WTC11 (cell line): Measurements from ENCODE around the gene CX3CL1. TPM values are rescaled to one million over a fixed set of nuclear protein-coding genes. Genes with fewer than 3 reads are reported as not detected.

Experiments
- ATAC-seq: fragments of 200-7000 bp; cut with Tn5 transposase; 2 replicates; pipeline ENCODE4 v1.10.0; 2021; ENCODE audit warnings: mild to moderate bottlenecking, moderate library complexity
- CTCF ChIA-PET: fragments of 300-600 bp; sonication (Branson Sonifier 250); formaldehyde crosslinking; loops from one replicate; lab custom pipeline; 2021; ENCODE audit warnings: antibody characterized with exemption; lab: Charles Lee
- POLR2A ChIA-PET: fragments of 350-600 bp; sonication (Branson Sonifier 250); formaldehyde crosslinking; loops from one replicate; lab custom pipeline; 2021; ENCODE audit warnings: antibody characterized with exemption; lab: Charles Lee
- DNase-seq: peaks from one replicate; pipeline ENCODE4 v3.0.0; 2021; ENCODE audit warnings: low spot score
- H3K27ac Mint-ChIP-seq: 2 replicates; pipeline ENCODE4 v1.8.0; 2021; ENCODE audit warnings: mixed read lengths
- H3K27me3 Mint-ChIP-seq: 2 replicates; pipeline ENCODE4 v1.8.0; 2021; ENCODE audit warnings: low read depth, mild to moderate bottlenecking, moderate library complexity, mixed read lengths
- H3K36me3 Mint-ChIP-seq: 2 replicates; pipeline ENCODE4 v1.8.0; 2021; ENCODE audit warnings: mixed read lengths
- H3K4me1 Mint-ChIP-seq: 2 replicates; pipeline ENCODE4 v1.8.0; 2022; ENCODE audit warnings: mixed read lengths
- H3K4me3 Mint-ChIP-seq: 2 replicates; pipeline ENCODE4 v1.8.0; 2021; ENCODE audit warnings: mild to moderate bottlenecking, moderate library complexity, mixed read lengths
- H3K9me3 Mint-ChIP-seq: 2 replicates; pipeline ENCODE4 v1.8.0; 2021; ENCODE audit warnings: mixed read lengths
- ATF1 ChIP-seq: sonication (generic); formaldehyde crosslinking; IDR thresholded peaks from 2 replicates; pipeline ENCODE4 v1.8.1; 2023; ENCODE audit warnings: mild to moderate bottlenecking, moderate library complexity, missing genetic modification reagents
- GABPB1 ChIP-seq: sonication (generic); formaldehyde crosslinking; IDR thresholded peaks from 2 replicates; pipeline ENCODE4 v1.8.1; 2023; ENCODE audit warnings: mild to moderate bottlenecking, missing genetic modification reagents
- KAT7 ChIP-seq: sonication (generic); formaldehyde crosslinking; IDR thresholded peaks from 2 replicates; pipeline ENCODE4 v1.8.1; 2023; ENCODE audit warnings: missing genetic modification reagents, mild to moderate bottlenecking, borderline replicate concordance
- NFATC4 ChIP-seq: fragments of 250-450 bp; sonication (Bioruptor Pico); IDR thresholded peaks from 2 replicates; pipeline ENCODE4 v1.9.0; 2021; ENCODE audit warnings: mild to moderate bottlenecking
- RORB ChIP-seq: fragments of 250-450 bp; sonication (Bioruptor Pico); IDR thresholded peaks from 2 replicates; pipeline ENCODE4 v1.9.0; 2021; ENCODE audit warnings: mild to moderate bottlenecking
- TEAD1 ChIP-seq: sonication (generic); formaldehyde crosslinking; IDR thresholded peaks from 2 replicates; pipeline ENCODE4 v1.8.0; 2022; ENCODE audit warnings: mild to moderate bottlenecking, missing genetic modification reagents
- TEAD4 ChIP-seq: sonication (generic); formaldehyde crosslinking; IDR thresholded peaks from 2 replicates; pipeline ENCODE4 v1.8.0; 2022; ENCODE audit warnings: mild to moderate bottlenecking, missing genetic modification reagents
- ZNF423 ChIP-seq: fragments of 250-450 bp; sonication (Bioruptor Pico); IDR thresholded peaks from 2 replicates; pipeline ENCODE4 v2.1.2; 2022; ENCODE audit warnings: mild to moderate bottlenecking, moderate library complexity
- total RNA-seq: library from RNA; stranded (reverse); gene quantifications from 3 replicates; pipeline ENCODE4 v1.2.3, GENCODE V29; 2021
- TF ChIP-seq, protein P1 (sequence below): sonication (generic); formaldehyde crosslinking; IDR thresholded peaks from 2 replicates; pipeline ENCODE4 v1.8.0; 2022; ENCODE audit warnings: mild to moderate bottlenecking, missing genetic modification reagents
- TF ChIP-seq, protein P2 (sequence below): sonication (generic); formaldehyde crosslinking; IDR thresholded peaks from 2 replicates; pipeline ENCODE4 v1.8.1; 2023; ENCODE audit warnings: mild to moderate bottlenecking, missing genetic modification reagents
- TF ChIP-seq, protein P3 (sequence below): sonication (generic); formaldehyde crosslinking; IDR thresholded peaks from 2 replicates; pipeline ENCODE4 v1.8.1; 2022; ENCODE audit warnings: low read depth, missing genetic modification reagents, borderline replicate concordance
- TF ChIP-seq, protein P4 (sequence below): fragments of 200-600 bp; IDR thresholded peaks from 2 replicates; pipeline ENCODE4 v1.8.0; 2022; ENCODE audit warnings: antibody characterized with exemption
- TF ChIP-seq, protein P5 (sequence below): fragments of 250-450 bp; sonication (Bioruptor Pico); IDR thresholded peaks from 2 replicates; pipeline ENCODE4 v1.9.0; 2021; ENCODE audit warnings: moderate library complexity, mild to moderate bottlenecking, inconsistent platforms, borderline replicate concordance
- TF ChIP-seq, protein P6 (sequence below): sonication (generic); formaldehyde crosslinking; conservative IDR thresholded peaks from 2 replicates; pipeline ENCODE4 v1.8.1; 2022; ENCODE audit warnings: mild to moderate bottlenecking, missing genetic modification reagents
- TF ChIP-seq, protein P7 (sequence below): fragments of 250-450 bp; sonication (Bioruptor Pico); IDR thresholded peaks from 2 replicates; pipeline ENCODE4 v1.8.0; 2021; ENCODE audit warnings: mild to moderate bottlenecking
- TF ChIP-seq, protein P8 (sequence below): sonication (generic); formaldehyde crosslinking; IDR thresholded peaks from 2 replicates; pipeline ENCODE4 v1.8.1; 2022; ENCODE audit warnings: low read depth, mild to moderate bottlenecking, moderate library complexity, missing genetic modification reagents, borderline replicate concordance
- TF ChIP-seq, protein P9 (sequence below): sonication (generic); formaldehyde crosslinking; IDR thresholded peaks from 2 replicates; pipeline ENCODE4 v1.8.0; 2022; ENCODE audit warnings: mild to moderate bottlenecking, missing genetic modification reagents
- TF ChIP-seq, protein P10 (sequence below): sonication (generic); formaldehyde crosslinking; conservative IDR thresholded peaks from 2 replicates; pipeline ENCODE4 v1.8.1; 2023; ENCODE audit warnings: mild to moderate bottlenecking, low read depth, missing genetic modification reagents, moderate library complexity

The CX3CL1 gene
- total RNA-seq, 1 experiment from 2014 or later = 1.2 TPM

DNA sequence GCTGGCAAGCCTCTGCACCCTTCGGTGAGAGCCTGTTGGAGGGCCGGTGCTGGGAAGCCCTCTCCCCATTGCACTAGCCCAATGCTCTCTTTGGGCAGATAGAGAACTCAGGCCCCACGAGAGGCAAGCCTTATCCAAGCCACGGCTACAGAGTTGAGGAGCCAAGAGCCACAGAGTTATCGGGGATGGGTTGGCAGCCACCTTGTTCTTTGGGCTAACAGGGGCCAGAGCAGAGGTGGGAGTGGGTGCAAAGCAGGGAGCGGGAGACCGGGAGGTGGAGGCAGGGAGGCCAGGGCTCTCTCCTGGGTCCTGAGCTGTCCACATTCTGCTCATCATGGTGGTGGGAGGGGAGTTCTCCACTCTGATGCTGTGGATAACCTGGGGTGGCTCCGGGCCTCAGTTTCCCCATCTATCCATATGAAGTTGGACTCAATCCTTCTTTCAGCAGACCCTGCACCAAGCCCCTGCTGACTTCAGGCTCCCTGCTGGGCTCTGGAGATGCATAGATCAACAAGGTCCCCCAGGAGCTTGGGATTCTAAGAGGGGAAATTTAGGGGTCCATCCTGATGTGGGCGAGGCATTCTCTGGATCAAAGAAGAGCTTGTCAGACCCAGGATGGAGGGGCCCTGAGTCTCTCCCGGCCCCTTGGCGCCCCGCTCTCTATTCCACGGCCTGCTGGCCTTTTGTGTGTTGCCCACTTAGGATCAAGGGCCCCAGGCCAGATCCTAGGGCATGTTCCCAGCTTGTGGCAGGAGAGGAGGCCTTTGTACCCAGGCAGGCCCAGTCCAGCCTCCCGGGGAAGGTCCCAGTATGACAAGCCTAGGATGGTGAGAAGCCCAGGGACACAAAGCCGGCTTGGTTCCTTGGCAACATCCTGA, 557 bp upstream of the CX3CL1 start:
- no peak for DNase-seq
- Mint-ChIP-seq H3K36me3 (no peaks in the 10 kb centered on the region), H3K9me3 (no peaks in the 10 kb centered on the region), H3K4me1 (peaks cover 9% of the 10 kb centered on the region), H3K27ac (no peak overlapping the region), H3K4me3 (no peak overlapping the region; the same call in 1 of the 2 replicates), H3K27me3 (peaks cover 2% of the 10 kb centered on the region; the same call in 1 of the 2 replicates)
- ATAC-seq = no peak
- POLR2A ChIA-PET = interaction anchor here (0.5 kb wide), 1 partner anchor 25 kb away, joined by 3 read pairs; no protein-coding TSS in a partner anchor
- CTCF ChIA-PET = interaction anchor here (0.7 to 6.2 kb wide), 7 partner anchors 33 to 219 kb away, joined by 3 to 63 read pairs (median 5); partner anchors contain the start of genes CCL17, POLR2C, PSME3IP1 and RSPRY1
- TF ChIP-seq RORB (CRISPR knock-in tag) (no peak), NFATC4 (CRISPR knock-in tag) (no peak), TEAD1 (CRISPR knock-in tag) (no peak), ATF1 (CRISPR knock-in tag) (no peak), ZNF423 (CRISPR knock-in tag) (no peak), TEAD4 (no peak), GABPB1 (no peak), KAT7 (CRISPR knock-in tag) (no peak)
- TF ChIP-seq, protein P1, sequence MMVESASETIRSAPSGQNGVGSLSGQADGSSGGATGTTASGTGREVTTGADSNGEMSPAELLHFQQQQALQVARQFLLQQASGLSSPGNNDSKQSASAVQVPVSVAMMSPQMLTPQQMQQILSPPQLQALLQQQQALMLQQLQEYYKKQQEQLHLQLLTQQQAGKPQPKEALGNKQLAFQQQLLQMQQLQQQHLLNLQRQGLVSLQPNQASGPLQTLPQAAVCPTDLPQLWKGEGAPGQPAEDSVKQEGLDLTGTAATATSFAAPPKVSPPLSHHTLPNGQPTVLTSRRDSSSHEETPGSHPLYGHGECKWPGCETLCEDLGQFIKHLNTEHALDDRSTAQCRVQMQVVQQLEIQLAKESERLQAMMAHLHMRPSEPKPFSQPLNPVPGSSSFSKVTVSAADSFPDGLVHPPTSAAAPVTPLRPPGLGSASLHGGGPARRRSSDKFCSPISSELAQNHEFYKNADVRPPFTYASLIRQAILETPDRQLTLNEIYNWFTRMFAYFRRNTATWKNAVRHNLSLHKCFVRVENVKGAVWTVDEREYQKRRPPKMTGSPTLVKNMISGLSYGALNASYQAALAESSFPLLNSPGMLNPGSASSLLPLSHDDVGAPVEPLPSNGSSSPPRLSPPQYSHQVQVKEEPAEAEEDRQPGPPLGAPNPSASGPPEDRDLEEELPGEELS (CRISPR knock-in tag) = no peak
- TF ChIP-seq, protein P2, sequence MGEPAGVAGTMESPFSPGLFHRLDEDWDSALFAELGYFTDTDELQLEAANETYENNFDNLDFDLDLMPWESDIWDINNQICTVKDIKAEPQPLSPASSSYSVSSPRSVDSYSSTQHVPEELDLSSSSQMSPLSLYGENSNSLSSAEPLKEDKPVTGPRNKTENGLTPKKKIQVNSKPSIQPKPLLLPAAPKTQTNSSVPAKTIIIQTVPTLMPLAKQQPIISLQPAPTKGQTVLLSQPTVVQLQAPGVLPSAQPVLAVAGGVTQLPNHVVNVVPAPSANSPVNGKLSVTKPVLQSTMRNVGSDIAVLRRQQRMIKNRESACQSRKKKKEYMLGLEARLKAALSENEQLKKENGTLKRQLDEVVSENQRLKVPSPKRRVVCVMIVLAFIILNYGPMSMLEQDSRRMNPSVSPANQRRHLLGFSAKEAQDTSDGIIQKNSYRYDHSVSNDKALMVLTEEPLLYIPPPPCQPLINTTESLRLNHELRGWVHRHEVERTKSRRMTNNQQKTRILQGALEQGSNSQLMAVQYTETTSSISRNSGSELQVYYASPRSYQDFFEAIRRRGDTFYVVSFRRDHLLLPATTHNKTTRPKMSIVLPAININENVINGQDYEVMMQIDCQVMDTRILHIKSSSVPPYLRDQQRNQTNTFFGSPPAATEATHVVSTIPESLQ (CRISPR knock-in tag) = no peak
- TF ChIP-seq, protein P3, sequence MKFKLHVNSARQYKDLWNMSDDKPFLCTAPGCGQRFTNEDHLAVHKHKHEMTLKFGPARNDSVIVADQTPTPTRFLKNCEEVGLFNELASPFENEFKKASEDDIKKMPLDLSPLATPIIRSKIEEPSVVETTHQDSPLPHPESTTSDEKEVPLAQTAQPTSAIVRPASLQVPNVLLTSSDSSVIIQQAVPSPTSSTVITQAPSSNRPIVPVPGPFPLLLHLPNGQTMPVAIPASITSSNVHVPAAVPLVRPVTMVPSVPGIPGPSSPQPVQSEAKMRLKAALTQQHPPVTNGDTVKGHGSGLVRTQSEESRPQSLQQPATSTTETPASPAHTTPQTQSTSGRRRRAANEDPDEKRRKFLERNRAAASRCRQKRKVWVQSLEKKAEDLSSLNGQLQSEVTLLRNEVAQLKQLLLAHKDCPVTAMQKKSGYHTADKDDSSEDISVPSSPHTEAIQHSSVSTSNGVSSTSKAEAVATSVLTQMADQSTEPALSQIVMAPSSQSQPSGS = no peak
- TF ChIP-seq, protein P4, sequence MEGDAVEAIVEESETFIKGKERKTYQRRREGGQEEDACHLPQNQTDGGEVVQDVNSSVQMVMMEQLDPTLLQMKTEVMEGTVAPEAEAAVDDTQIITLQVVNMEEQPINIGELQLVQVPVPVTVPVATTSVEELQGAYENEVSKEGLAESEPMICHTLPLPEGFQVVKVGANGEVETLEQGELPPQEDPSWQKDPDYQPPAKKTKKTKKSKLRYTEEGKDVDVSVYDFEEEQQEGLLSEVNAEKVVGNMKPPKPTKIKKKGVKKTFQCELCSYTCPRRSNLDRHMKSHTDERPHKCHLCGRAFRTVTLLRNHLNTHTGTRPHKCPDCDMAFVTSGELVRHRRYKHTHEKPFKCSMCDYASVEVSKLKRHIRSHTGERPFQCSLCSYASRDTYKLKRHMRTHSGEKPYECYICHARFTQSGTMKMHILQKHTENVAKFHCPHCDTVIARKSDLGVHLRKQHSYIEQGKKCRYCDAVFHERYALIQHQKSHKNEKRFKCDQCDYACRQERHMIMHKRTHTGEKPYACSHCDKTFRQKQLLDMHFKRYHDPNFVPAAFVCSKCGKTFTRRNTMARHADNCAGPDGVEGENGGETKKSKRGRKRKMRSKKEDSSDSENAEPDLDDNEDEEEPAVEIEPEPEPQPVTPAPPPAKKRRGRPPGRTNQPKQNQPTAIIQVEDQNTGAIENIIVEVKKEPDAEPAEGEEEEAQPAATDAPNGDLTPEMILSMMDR = no peak
- TF ChIP-seq, protein P5, sequence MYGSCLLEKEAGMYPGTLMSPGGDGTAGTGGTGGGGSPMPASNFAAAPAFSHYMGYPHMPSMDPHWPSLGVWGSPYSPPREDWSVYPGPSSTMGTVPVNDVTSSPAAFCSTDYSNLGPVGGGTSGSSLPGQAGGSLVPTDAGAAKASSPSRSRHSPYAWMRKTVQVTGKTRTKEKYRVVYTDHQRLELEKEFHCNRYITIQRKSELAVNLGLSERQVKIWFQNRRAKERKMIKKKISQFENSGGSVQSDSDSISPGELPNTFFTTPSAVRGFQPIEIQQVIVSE = no peak
- TF ChIP-seq, protein P6, sequence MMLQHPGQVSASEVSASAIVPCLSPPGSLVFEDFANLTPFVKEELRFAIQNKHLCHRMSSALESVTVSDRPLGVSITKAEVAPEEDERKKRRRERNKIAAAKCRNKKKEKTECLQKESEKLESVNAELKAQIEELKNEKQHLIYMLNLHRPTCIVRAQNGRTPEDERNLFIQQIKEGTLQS (CRISPR knock-in tag) = no peak
- TF ChIP-seq, protein P7, sequence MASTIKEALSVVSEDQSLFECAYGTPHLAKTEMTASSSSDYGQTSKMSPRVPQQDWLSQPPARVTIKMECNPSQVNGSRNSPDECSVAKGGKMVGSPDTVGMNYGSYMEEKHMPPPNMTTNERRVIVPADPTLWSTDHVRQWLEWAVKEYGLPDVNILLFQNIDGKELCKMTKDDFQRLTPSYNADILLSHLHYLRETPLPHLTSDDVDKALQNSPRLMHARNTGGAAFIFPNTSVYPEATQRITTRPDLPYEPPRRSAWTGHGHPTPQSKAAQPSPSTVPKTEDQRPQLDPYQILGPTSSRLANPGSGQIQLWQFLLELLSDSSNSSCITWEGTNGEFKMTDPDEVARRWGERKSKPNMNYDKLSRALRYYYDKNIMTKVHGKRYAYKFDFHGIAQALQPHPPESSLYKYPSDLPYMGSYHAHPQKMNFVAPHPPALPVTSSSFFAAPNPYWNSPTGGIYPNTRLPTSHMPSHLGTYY (CRISPR knock-in tag) = no peak
- TF ChIP-seq, protein P8, sequence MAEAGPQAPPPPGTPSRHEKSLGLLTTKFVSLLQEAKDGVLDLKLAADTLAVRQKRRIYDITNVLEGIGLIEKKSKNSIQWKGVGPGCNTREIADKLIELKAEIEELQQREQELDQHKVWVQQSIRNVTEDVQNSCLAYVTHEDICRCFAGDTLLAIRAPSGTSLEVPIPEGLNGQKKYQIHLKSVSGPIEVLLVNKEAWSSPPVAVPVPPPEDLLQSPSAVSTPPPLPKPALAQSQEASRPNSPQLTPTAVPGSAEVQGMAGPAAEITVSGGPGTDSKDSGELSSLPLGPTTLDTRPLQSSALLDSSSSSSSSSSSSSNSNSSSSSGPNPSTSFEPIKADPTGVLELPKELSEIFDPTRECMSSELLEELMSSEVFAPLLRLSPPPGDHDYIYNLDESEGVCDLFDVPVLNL = no peak
- TF ChIP-seq, protein P9, sequence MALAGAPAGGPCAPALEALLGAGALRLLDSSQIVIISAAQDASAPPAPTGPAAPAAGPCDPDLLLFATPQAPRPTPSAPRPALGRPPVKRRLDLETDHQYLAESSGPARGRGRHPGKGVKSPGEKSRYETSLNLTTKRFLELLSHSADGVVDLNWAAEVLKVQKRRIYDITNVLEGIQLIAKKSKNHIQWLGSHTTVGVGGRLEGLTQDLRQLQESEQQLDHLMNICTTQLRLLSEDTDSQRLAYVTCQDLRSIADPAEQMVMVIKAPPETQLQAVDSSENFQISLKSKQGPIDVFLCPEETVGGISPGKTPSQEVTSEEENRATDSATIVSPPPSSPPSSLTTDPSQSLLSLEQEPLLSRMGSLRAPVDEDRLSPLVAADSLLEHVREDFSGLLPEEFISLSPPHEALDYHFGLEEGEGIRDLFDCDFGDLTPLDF (CRISPR knock-in tag) = no peak
- TF ChIP-seq, protein P10, sequence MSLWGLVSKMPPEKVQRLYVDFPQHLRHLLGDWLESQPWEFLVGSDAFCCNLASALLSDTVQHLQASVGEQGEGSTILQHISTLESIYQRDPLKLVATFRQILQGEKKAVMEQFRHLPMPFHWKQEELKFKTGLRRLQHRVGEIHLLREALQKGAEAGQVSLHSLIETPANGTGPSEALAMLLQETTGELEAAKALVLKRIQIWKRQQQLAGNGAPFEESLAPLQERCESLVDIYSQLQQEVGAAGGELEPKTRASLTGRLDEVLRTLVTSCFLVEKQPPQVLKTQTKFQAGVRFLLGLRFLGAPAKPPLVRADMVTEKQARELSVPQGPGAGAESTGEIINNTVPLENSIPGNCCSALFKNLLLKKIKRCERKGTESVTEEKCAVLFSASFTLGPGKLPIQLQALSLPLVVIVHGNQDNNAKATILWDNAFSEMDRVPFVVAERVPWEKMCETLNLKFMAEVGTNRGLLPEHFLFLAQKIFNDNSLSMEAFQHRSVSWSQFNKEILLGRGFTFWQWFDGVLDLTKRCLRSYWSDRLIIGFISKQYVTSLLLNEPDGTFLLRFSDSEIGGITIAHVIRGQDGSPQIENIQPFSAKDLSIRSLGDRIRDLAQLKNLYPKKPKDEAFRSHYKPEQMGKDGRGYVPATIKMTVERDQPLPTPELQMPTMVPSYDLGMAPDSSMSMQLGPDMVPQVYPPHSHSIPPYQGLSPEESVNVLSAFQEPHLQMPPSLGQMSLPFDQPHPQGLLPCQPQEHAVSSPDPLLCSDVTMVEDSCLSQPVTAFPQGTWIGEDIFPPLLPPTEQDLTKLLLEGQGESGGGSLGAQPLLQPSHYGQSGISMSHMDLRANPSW = no peak
